ENCODE measurements around the gene OR2S2. TPM values are rescaled to one million over a fixed set of nuclear protein-coding genes. Genes with fewer than 3 reads are reported as not detected.

OR2S2 gene
- total and polyA plus RNA-seq, 2 of the 4 experiments (the other 2 are of a cell fraction): 0.46 to 0.90 TPM

GRCh38 chr9:35911690-35912089, 46.3 kb downstream of the OR2S2 start:
- H2BK15ac ChIP-seq (ENCODE audit: low read depth, low read length): peak overlapping the region; percentile 35; the same call in 1 of the 3 replicates
- TF ChIP-seq RCOR1 (IDR thresholded peaks at IDR 0.05; ENCODE audit: insufficient replicate concordance, low read length): no peak
- TF ChIP-seq ELK1 (IDR thresholded peaks at IDR 0.05; ENCODE audit: borderline replicate concordance, low read depth, low read length): no peak
- TF ChIP-seq MXI1 (IDR thresholded peaks at IDR 0.05; ENCODE audit: borderline replicate concordance, low read depth, low read length): no peak
- TF ChIP-seq SMC3 (IDR thresholded peaks at IDR 0.05; ENCODE audit: low read depth, low read length): no peak
- H3K9me3 ChIP-seq (ENCODE audit: control insufficient read depth, insufficient read depth, low read length): no peaks in the 10 kb centered on the region
- H2AK9ac ChIP-seq (replicated peaks; ENCODE audit: low read depth, low read length, poor library complexity): no peak overlapping the region
- no peak overlapping the region for H3K27ac ChIP-seq (ENCODE audit: insufficient read depth, low read length)
- no peak overlapping the region for H3K4me3 ChIP-seq (ENCODE audit: insufficient read depth, low read depth, low read length)
- no peak overlapping the region for H3K23ac ChIP-seq (ENCODE audit: low read depth, low read length)
- H3K9ac ChIP-seq (ENCODE audit: low read depth, low read length): no peak overlapping the region
- no peak overlapping the region for H4K5ac ChIP-seq (ENCODE audit: low read depth, low read length)
- ChIA-PET CTCF (interaction anchor here (0.8 to 1.4 kb wide), 6 partner anchors 8 to 279 kb away, joined by 3 to 5 read pairs (median 3); partner anchors contain the start of genes CLTA and FAM221B), POLR2A (ENCODE audit: unreplicated experiment) (no interaction called here)
- no peak overlapping the region for H3K56ac ChIP-seq (ENCODE audit: extremely low read depth, insufficient read depth, low read length)
- no peak for DNase-seq
- H2BK20ac ChIP-seq (ENCODE audit: low read depth, low read length): peak overlapping the region; percentile 59
- no peak overlapping the region for H3K18ac ChIP-seq (ENCODE audit: low read depth, low read length)
- no peak overlapping the region for H3K4me2 ChIP-seq (ENCODE audit: low read depth, low read length)
- no peak overlapping the region for H2BK5ac ChIP-seq (ENCODE audit: low read depth, low read length, poor library complexity, severe bottlenecking)
- H2AK5ac ChIP-seq (ENCODE audit: low read depth, low read length): peak overlapping the region; percentile 75
- no peaks in the 10 kb centered on the region for H3K36me3 ChIP-seq (ENCODE audit: control insufficient read depth, insufficient read depth, low read length)
- H3K14ac ChIP-seq (replicated peaks; ENCODE audit: low read depth, low read length): no peak overlapping the region
- no peaks in the 10 kb centered on the region for H4K20me1 ChIP-seq (ENCODE audit: insufficient read depth, low read length)
- BruUV-seq (replicated peaks): no TSS peak
- dilution Hi-C loops (cut with HindIII; ENCODE audit: low sequenced_read_pairs, unreplicated experiment) (no loop called here), intact Hi-C loops (cut with micrococcal nuclease) (no loop called here), in situ Hi-C loops (cut with MboI; ENCODE audit: low sequenced_read_pairs) (no loop called here)
- H3K4me1 ChIP-seq (ENCODE audit: control insufficient read depth, insufficient read depth, low read length): peaks cover 31% of the 10 kb centered on the region
- H3K9me1 ChIP-seq (ENCODE audit: insufficient read depth, low read length): peaks cover 14% of the 10 kb centered on the region
- 80% methylated on average over 2 of the region's 10 CpGs; no CpG with 5 or more reads in 1 of the 2 experiments for WGBS, 2 experiments (ENCODE audit: extremely low coverage in 2 of 2, insufficient read length in 1 of 2)
- H3K4ac ChIP-seq (ENCODE audit: low read depth, low read length): peak overlapping the region; percentile 66
- peak overlapping the region; percentile 74 for H2BK120ac ChIP-seq (ENCODE audit: low read depth, low read length)
- peak overlapping the region; percentile 19 to 40; a peak in 2 of 4 replicates for H4K8ac ChIP-seq (ENCODE audit: low read depth in 2 of 2, low read length in 2 of 2)
- peaks cover 0 to 29% of the 10 kb centered on the region in 2 experiments; a peak in 2 of 4 replicates for H3K79me1 ChIP-seq (ENCODE audit: low read depth in 1 of 2, low read length in 2 of 2)
- peak overlapping the region; percentile 58 for H4K91ac ChIP-seq (ENCODE audit: insufficient read depth, low read depth, low read length)
- H2AFZ ChIP-seq (replicated peaks; ENCODE audit: low read length, poor library complexity): peak overlapping the region; percentile 8
- H3K27me3 ChIP-seq (ENCODE audit: control insufficient read depth, insufficient read depth, low read length): no peaks in the 10 kb centered on the region
- no peak for ATAC-seq (ENCODE audit: low read depth)

Measured in IMR-90 (cell line).